GM12873 (cell line): ENCODE results near the gene NEO1.

Experiments
- TF ChIP-seq, protein P1 (sequence below): IDR thresholded peaks from 2 replicates; pipeline ENCODE4 v1.5.1; 2012; ENCODE audit warnings: low read depth, mild to moderate bottlenecking, moderate library complexity, low read length, control low read depth; ENCODE audit not compliant: insufficient read depth; ENCODE audit errors: missing control alignments

The NEO1 gene

DNA sequence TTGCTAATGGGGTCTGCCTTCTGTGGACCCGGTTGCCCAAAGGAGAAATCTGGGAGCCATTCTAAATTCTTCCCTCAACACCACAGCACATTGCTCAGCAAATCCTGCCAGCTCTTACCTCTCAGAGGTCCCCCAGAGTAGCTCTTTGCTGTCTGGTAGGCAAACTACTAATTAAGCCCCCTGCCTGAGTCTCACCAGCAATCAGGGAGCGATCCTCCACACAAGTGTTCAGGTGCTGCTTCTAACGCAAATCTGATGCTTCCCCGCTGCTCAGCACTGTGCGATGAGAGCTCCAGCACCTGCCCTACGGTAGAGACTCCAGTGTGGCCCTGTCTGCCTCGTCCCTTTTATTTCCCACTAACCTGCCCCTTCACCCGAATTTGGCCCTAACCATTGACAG is 256.0 kb downstream of the NEO1 start:
- TF ChIP-seq, protein P1, sequence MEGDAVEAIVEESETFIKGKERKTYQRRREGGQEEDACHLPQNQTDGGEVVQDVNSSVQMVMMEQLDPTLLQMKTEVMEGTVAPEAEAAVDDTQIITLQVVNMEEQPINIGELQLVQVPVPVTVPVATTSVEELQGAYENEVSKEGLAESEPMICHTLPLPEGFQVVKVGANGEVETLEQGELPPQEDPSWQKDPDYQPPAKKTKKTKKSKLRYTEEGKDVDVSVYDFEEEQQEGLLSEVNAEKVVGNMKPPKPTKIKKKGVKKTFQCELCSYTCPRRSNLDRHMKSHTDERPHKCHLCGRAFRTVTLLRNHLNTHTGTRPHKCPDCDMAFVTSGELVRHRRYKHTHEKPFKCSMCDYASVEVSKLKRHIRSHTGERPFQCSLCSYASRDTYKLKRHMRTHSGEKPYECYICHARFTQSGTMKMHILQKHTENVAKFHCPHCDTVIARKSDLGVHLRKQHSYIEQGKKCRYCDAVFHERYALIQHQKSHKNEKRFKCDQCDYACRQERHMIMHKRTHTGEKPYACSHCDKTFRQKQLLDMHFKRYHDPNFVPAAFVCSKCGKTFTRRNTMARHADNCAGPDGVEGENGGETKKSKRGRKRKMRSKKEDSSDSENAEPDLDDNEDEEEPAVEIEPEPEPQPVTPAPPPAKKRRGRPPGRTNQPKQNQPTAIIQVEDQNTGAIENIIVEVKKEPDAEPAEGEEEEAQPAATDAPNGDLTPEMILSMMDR: no peak

DNA sequence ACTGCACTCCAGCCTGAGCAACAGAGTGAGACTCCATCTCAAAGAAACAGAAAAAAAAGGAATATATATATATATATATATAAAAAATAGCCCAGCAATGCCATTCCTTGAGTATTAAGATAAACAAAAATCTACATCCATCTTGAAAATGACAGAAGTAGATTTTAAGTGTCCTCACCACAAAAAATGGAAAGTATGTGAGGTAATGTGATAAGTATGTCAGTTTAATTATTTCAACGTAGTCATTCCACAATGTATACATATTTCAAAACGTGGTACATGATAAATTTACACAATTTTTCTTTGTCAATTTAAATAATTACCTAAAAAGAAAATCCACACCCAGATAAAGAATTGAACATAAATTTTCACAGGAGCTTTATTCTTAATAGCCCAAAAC is 261.6 kb downstream of the NEO1 start:
- TF ChIP-seq, protein P1: no peak

DNA sequence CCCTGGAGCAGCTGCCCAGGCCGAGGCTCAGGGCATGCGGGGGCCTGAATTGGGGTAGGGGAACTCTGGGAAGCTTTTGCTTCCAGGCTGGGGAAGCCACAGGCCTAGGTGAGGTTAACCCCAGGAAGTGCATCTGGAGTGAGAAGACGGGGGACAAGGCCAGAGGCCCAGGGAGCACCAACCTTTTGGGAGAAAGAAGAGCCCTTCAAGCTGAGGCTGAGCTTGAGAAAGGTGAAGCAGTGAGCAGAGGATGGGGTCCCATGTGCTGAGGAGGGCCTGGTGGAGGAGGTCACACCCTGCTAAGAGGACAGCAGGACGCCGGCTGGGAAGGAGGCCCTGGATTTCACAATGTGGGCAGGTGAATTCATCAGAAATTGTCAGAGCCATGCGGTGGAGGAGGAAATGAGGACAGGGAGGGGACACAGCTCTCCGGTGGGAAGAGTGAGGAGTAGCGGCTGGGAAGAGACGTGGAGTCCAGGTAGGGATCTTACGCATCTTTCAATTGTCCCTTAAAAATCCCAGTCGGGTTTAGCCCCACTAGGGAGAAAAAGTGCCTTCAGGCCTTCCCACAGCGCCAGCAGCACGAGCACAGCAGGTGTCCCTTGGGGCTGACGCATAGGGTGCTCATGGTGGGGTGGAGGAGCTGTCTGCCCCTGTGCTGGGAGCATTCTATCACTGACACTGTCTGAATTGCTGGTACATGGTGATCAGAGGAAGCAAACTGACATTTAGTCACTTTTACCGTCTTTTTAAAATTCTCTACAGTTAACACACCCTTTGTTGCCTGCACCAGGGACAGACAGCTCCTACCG is 265.6 kb downstream of the NEO1 start:
- TF ChIP-seq, protein P1: no peak

DNA sequence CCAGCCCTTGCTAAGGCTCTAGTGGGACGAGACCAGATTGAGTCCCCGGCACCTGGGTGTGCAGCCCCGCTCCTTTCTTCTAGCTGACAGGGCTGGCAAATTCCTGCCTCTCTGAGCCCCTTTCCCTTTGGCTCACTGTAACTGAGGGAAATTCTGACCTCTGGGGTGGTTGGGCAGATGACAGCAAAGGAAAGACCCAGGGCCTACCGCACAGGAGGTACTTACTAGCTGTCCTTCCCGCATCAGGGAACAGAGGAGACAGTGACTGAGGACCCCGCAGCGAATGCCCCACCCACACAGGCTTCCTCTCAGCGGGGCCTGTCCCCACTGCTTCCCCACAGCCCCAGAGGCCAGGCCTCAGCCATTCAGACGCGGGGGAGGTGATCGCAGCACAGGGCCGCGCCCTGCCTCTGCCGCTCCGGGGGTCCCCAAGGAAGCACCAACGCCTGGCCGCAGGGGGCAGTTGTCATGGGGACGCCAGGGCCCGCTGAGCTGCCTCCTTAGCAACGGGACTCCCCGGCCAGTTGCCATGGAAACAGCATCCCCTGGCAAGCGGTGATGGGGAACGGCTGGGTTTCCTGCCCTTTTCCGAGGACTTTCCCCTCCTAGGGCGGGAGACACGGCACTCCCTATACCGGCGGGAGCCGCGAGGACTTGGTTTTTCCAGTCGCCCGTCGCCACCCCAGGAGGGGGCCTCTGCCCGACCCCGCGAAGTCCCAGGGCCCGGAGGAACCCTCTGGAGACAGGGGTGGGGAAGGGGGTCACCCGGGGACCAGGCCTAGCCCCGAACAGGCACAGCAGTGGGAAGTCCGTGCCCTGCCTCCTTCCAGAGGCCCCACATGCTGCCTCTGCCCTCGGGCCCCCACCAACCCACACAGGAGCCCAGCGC is 266.4 kb downstream of the NEO1 start:
- TF ChIP-seq, protein P1: no peak

DNA sequence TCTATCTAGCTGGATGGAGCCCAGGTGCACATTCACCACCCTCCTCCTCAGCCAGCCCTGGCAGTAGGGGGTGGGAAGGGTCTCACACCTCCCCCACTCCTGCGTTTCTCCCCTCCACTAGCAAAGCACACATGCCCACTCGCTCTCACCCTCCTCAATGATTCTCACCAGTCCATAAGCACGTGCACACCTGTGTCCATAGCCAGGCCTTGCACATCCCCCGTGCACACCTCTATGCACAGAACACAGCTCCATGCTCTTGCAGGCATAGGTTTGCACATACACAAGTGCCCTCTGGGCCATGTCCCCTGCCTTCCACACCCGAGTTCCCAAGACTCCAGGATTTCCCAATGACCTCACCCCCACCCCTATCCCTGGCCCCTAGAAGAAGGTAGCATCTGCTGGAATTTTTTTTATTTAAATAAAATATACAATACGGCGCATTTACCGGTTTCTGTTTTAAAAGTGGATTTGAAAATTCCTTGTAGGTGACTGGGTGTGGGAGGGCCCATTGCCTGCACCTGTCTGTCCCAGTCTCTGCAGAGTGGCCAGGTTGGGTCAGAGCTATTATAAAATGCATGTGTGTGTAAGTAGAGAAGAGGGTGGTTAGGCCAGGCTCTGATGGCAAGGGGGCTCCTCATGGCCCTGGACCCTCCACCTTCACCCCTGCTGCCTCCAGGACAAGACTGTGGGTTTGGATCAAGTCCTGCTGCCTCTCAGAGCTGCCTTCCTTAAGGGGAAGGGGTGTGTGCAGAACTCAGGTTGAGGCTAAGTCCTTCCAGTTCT is 267.4 kb downstream of the NEO1 start:
- TF ChIP-seq, protein P1: no peak

DNA sequence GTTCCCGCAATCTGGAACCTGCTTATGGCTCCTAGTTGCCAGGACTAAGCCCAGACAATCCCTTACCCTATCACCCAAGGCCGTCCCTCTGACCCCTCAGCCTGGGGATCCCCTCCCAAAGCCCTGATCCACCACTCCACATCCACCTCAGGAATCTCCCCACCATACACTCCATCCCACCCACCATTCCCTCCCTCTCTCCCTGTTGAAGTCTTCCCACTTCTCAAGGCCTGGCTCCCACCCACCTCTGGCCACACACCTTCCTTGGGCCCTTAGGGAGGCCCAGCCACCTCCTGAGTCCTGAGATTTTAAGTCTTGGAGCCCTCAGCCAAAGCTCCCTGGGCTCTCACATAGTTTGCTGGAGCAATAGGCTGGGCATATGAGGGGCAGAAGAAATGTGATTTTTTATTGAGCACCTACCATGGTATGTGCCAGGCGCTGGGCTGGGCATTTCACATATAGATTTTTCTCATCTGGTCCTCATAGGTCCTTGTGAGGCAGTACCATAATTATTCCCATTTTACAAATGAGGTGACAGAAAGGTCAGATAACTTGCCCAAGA is 268.4 kb downstream of the NEO1 start:
- TF ChIP-seq, protein P1: no peak
